Mucosa of descending colon (tissue), 3 donors: ENCODE measurements around the gene SCN5A. TPM values are rescaled to one million over a fixed set of nuclear protein-coding genes. Genes with fewer than 3 reads are reported as not detected.

Source experiments
- ATAC-seq: fragments of 200-7000 bp; cut with Tn5 transposase; one replicate; pipeline ENCODE4 v1.9.1; 2020; ENCODE audit warnings: mild to moderate bottlenecking, moderate library complexity
- DNase-seq, 3 donors: peaks; one replicate each; pipeline ENCODE4 v3.0.0-alpha.2; 2020
- H3K36me3 ChIP-seq: fragments of 200-600 bp; one replicate; pipeline ENCODE4 v1.8.0; 2021; ENCODE audit warnings: low read depth, mild to moderate bottlenecking
- H3K4me1 ChIP-seq: fragments of 200-600 bp; one replicate; pipeline ENCODE4 v1.8.0; 2021; ENCODE audit warnings: low read depth, mild to moderate bottlenecking
- H3K4me3 ChIP-seq: fragments of 200-600 bp; one replicate; pipeline ENCODE4 v1.8.0; 2021; ENCODE audit warnings: mild to moderate bottlenecking
- H3K9me3 ChIP-seq: fragments of 200-600 bp; one replicate; pipeline ENCODE4 v1.8.0; 2021; ENCODE audit warnings: mild to moderate bottlenecking
- intact Hi-C, 2 donors: fragments of 100-400 bp; cut with DNase I in 1 of 2; cut with micrococcal nuclease in 1 of 2; formaldehyde crosslinking; loops; one replicate each; pipeline versions ENCODE4 v1.11.0 to v1.11.1; 2022; cut with DNase I, micrococcal nuclease
- total RNA-seq, 3 donors: library from RNA; stranded (reverse); fragmentation: NEBNext Ultra II Directional in 2 of 3; extraction: Animal tissue kit (Norgen Biotek cat#: 25700) in 2 of 3; gene quantifications; one replicate each; pipeline versions ENCODE4 v1.2.1 to v1.2.4, GENCODE V29; 2021 to 2023
- TF ChIP-seq, protein P1 (sequence below): fragments of 200-600 bp; IDR thresholded peaks from one replicate; pipeline ENCODE4 v1.8.0; 2022; ENCODE audit warnings: antibody characterized with exemption, mild to moderate bottlenecking
- donor health status: DM: no; HTN: no; CAD: no; lungs with moderate emphysema.
- donor health status: DM: no; HTN: no; CAD: no.
- donor health status: DM: no; HTN: yes; CAD: no.

Gene SCN5A
- total RNA-seq, 3 donors from 2014 or later, result 0.31 to 1.3 (median 0.32) TPM

DNA sequence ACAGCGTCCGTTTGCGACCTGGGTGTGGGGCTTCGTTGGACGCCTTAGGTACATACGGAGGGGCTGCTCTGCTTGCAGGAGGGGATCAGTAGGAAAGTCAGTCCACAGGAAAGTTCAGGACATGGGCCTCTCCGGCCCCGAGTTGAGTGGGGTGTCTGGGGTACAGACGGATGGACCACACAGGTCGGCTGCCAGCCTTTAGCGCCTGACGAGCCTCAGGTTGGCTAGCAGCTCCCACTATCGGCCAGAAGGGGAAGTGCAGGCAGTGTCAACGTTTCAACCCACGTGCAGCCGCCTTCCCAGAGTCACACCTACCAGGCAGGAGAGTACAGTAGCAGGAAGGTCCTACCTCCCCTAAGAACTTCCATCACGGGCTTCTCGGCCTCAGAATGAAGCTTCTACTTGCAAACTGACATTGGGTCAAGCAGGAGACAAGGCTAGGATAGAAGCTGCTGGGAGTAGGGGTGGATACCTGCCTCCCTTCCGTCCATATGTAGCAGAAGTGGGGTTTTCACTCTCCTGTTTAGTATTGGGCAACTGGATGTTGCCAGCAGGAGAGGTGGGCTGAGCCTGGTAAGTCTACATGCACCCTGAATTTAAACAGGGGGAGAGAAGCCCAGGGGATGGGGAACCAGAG, 1.8 kb upstream of the SCN5A start:
- TF ChIP-seq, protein P1, sequence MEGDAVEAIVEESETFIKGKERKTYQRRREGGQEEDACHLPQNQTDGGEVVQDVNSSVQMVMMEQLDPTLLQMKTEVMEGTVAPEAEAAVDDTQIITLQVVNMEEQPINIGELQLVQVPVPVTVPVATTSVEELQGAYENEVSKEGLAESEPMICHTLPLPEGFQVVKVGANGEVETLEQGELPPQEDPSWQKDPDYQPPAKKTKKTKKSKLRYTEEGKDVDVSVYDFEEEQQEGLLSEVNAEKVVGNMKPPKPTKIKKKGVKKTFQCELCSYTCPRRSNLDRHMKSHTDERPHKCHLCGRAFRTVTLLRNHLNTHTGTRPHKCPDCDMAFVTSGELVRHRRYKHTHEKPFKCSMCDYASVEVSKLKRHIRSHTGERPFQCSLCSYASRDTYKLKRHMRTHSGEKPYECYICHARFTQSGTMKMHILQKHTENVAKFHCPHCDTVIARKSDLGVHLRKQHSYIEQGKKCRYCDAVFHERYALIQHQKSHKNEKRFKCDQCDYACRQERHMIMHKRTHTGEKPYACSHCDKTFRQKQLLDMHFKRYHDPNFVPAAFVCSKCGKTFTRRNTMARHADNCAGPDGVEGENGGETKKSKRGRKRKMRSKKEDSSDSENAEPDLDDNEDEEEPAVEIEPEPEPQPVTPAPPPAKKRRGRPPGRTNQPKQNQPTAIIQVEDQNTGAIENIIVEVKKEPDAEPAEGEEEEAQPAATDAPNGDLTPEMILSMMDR, result peak; percentile 96
- intact Hi-C loops, result loop anchor here (5.0 to 10.0 kb wide), 2 partner anchors 126 to 129 kb away; no protein-coding TSS in a partner anchor

GRCh38 chr3:38650248-38650951, 913 bp upstream of the SCN5A start:
- intact Hi-C loops, result loop anchor here (5.0 to 10.0 kb wide), 2 partner anchors 126 to 128 kb away; no protein-coding TSS in a partner anchor
- Histone ChIP-seq H3K9me3 (no peaks in the 10 kb centered on the region), H3K4me3 (no peak overlapping the region), H3K36me3 (no peaks in the 10 kb centered on the region), H3K4me1 (peaks cover 7% of the 10 kb centered on the region)
- TF ChIP-seq, protein P1, result no peak
- no peak for ATAC-seq
- peak in 1 of 3 donors; percentile 7 for DNase-seq

More for the DNA sequence above, 1.8 kb upstream of the SCN5A start:
- peak; percentile 87 for ATAC-seq
- Histone ChIP-seq H3K36me3 (no peaks in the 10 kb centered on the region), H3K4me3 (no peak overlapping the region), H3K4me1 (peaks cover 7% of the 10 kb centered on the region), H3K9me3 (no peaks in the 10 kb centered on the region)
- peak; percentile 70 to 81 (median 78) for DNase-seq

GRCh38 chr3:38648659-38649499, 608 bp downstream of the SCN5A start:
- Histone ChIP-seq H3K4me3 (peak overlapping the region; percentile 19), H3K9me3 (no peaks in the 10 kb centered on the region), H3K4me1 (peaks cover 7% of the 10 kb centered on the region), H3K36me3 (no peaks in the 10 kb centered on the region)
- TF ChIP-seq, protein P1, result no peak
- peak in 1 of 3 donors; percentile 6 for DNase-seq
- intact Hi-C loops, result no loop called here
- ATAC-seq, result no peak

DNA sequence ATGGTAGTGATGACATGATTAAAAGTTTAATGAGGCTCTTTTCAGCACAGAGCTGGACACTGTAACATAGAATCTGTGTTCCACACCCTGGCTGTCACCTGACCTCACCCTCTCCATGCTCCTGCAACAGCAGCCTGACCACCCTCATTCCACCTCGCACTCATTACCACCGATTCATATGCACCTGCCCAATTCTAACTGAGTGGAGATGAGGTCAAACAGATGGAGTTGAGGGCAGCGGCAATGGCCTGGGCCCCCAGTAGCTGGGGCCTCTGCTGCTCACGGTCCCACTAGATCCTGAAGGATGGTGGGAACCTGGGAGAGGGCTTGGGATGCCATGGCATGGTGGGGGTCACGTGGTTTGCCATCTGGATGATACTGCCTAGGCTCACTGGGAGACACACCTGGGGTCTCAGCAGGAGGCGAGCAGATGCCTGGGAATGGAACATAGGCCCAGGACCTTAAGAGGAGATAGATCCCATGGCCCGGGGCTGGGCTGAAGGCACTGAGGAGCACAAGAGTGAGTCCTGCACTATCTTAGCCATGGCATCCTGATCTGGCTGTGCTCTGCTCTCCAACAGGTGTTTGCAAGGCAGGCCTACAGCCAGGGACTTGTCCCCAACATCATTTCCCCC, 1.3 kb downstream of the SCN5A start:
- TF ChIP-seq, protein P1, result no peak
- ATAC-seq, result no peak
- H3K4me1 ChIP-seq, result peaks cover 7% of the 10 kb centered on the region
- intact Hi-C loops, result no loop called here
- no peak overlapping the region for H3K4me3 ChIP-seq
- no peaks in the 10 kb centered on the region for H3K9me3 ChIP-seq
- DNase-seq, result no peak
- H3K36me3 ChIP-seq, result no peaks in the 10 kb centered on the region
